K562 (cell line): Measurements from ENCODE around the gene FGGY. TPM values are rescaled to one million over a fixed set of nuclear protein-coding genes. Genes with fewer than 3 reads are reported as not detected.

Experiments used
- ATAC-seq: fragments of 200-7000 bp; cut with Tn5 transposase; 3 replicates; pipeline ENCODE4 v1.9.1; 2020; ENCODE audit warnings: moderate library complexity
- BruUV-seq: library from RNA; stranded (reverse); fragments of 400-500 nt; replicated peaks from 2 replicates; lab custom pipeline; 2021; lab: Mats Ljungman, UMichigan
- CTCF ChIA-PET: fragments of 300-600 bp; formaldehyde crosslinking; extraction: SDS; loops from one replicate; lab custom pipeline; 2021; ENCODE audit warnings: low intra/inter-chr PET ratio; lab: Yijun Ruan, JAX
- POLR2A ChIA-PET: fragments of 300-600, 350-650 bp; sonication (Branson Sonifier 250); formaldehyde crosslinking; extraction: SDS; loops from one replicate; lab custom pipeline; 2021; ENCODE audit warnings: antibody characterized with exemption, inconsistent platforms; lab: Yijun Ruan, JAX
- DNase-seq, 4 experiments: peaks; one replicate each; pipeline versions ENCODE4 v3.0.0 to v3.0.0-alpha.2; 2011 to 2018; ENCODE audit warnings: low spot score in 3 of 4, mixed read lengths in 3 of 4; ENCODE audit errors: extremely low read depth in 1 of 4
- FAIRE-seq: peaks from 2 replicates; lab custom pipeline; 2011; peaks lifted over from hg19 to GRCh38; lab: Jason Lieb, UNC
- H2AFZ ChIP-seq: 2 replicates; pipeline ENCODE4 v1.6.0; 2011; ENCODE audit warnings: low read depth, low read length, control low read depth, inconsistent platforms
- H3K27ac ChIP-seq: fragments of 200-600 bp; 3 replicates; pipeline ENCODE4 v1.8.0; 2011; ENCODE audit warnings: low read depth, mild to moderate bottlenecking, control low read depth, inconsistent platforms, low read length, moderate library complexity, mixed read lengths; ENCODE audit errors: extremely low read depth
- H3K27me3 ChIP-seq, 2 experiments: fragments of 300-600 bp in 1 of 2; 2 replicates in 1 of 2; 3 replicates in 1 of 2; pipeline versions ENCODE4 v1.6.0 to v1.8.0; 2011; ENCODE audit warnings: inconsistent platforms in 2 of 2, low read length in 2 of 2, mild to moderate bottlenecking in 1 of 2, mixed read lengths in 1 of 2, moderate library complexity in 1 of 2; ENCODE audit not compliant: control insufficient read depth in 2 of 2, insufficient read depth in 2 of 2
- H3K36me3 ChIP-seq: fragments of 300-600 bp; 3 replicates; pipeline ENCODE4 v1.8.0; 2011; ENCODE audit warnings: mild to moderate bottlenecking, low read length, inconsistent platforms; ENCODE audit not compliant: control insufficient read depth, insufficient read depth
- H3K4me1 ChIP-seq, 2 experiments: fragments of 200-600 bp in 1 of 2; replicated peaks in 1 of 2; 2 replicates in 1 of 2; 3 replicates in 1 of 2; pipeline versions ENCODE4 v1.5.1 to v1.8.0; 2011; ENCODE audit warnings: inconsistent platforms in 2 of 2, low read length in 2 of 2, mild to moderate bottlenecking in 1 of 2, mixed read lengths in 1 of 2, moderate library complexity in 1 of 2; ENCODE audit not compliant: control insufficient read depth in 2 of 2, insufficient read depth in 2 of 2
- H3K4me2 ChIP-seq: 2 replicates; pipeline ENCODE4 v1.6.1; 2011; ENCODE audit warnings: low read length, control low read depth, inconsistent platforms, mixed read lengths; ENCODE audit not compliant: insufficient read depth
- H3K4me3 ChIP-seq: fragments of 200-600 bp; sonication (generic), shearing (Covaris generic); 2 replicates; pipeline ENCODE4 v1.5.1; 2016; ENCODE audit warnings: control low read depth, inconsistent platforms
- H3K79me2 ChIP-seq: fragments of 200-600 bp; 3 replicates; pipeline ENCODE4 v1.8.0; 2011; ENCODE audit warnings: low read length, inconsistent platforms; ENCODE audit not compliant: control insufficient read depth, insufficient read depth
- H3K9ac ChIP-seq, 2 experiments: 2 replicates each; pipeline versions ENCODE4 v1.6.0 to v1.6.1; 2011; ENCODE audit warnings: low read depth in 2 of 2, low read length in 2 of 2, control low read depth in 1 of 2, inconsistent platforms in 1 of 2, mild to moderate bottlenecking in 1 of 2, mixed read lengths in 1 of 2; ENCODE audit not compliant: insufficient read depth in 1 of 2
- H3K9me1 ChIP-seq: one replicate; pipeline ENCODE4 v1.6.0; 2011; ENCODE audit warnings: inconsistent platforms, mild to moderate bottlenecking, low read length, moderate library complexity; ENCODE audit not compliant: control insufficient read depth, insufficient read depth
- H3K9me3 ChIP-seq: replicated peaks from 2 replicates; pipeline ENCODE4 v1.5.1; 2011; ENCODE audit warnings: low read depth, low read length, inconsistent platforms; ENCODE audit not compliant: control insufficient read depth, insufficient read depth
- H4K20me1 ChIP-seq: replicated peaks from 2 replicates; pipeline ENCODE4 v1.6.1; 2011; ENCODE audit warnings: low read length, inconsistent platforms, mixed read lengths; ENCODE audit not compliant: control insufficient read depth, insufficient read depth
- CREB1 ChIP-seq, 2 experiments: sonication (generic) in 1 of 2; formaldehyde crosslinking in 1 of 2; IDR thresholded peaks; 2 replicates each; pipeline versions ENCODE4 v1.6.1 to v1.8.0; 2012 to 2022; ENCODE audit warnings: inconsistent platforms in 1 of 2, mild to moderate bottlenecking in 1 of 2, missing genetic modification reagents in 1 of 2, moderate library complexity in 1 of 2
- IFI16 ChIP-seq: fragments of 250-450 bp; sonication (Bioruptor Pico); IDR thresholded peaks from 2 replicates; pipeline ENCODE4 v2.1.2; 2022; ENCODE audit warnings: mild to moderate bottlenecking, inconsistent platforms
- POLR2AphosphoS5 ChIP-seq: IDR thresholded peaks from 2 replicates; pipeline ENCODE4 v1.6.1; 2011; ENCODE audit warnings: mild to moderate bottlenecking, low read depth, low read length, moderate library complexity; ENCODE audit not compliant: control insufficient read depth, insufficient read depth
- RBM15 ChIP-seq: fragments of 200-400 bp; formaldehyde crosslinking; IDR thresholded peaks from 2 replicates; pipeline ENCODE4 v1.6.1; 2018; ENCODE audit warnings: mild to moderate bottlenecking, low read length, moderate library complexity; ENCODE audit not compliant: insufficient read depth
- STAG1 ChIP-seq: sonication (generic); formaldehyde crosslinking; IDR thresholded peaks from 2 replicates; pipeline ENCODE4 v1.5.0; 2020; ENCODE audit warnings: missing genetic modification reagents, borderline replicate concordance
- TGIF2 ChIP-seq: sonication (generic); formaldehyde crosslinking; IDR thresholded peaks from 2 replicates; pipeline ENCODE4 v1.8.1; 2022; ENCODE audit warnings: mild to moderate bottlenecking, missing genetic modification reagents, moderate library complexity
- WGBS: fragments of 100-300 bp; shearing (Covaris generic); methylation state at CpG from one replicate; pipeline ENCODE4 v1.1.6; 2016; ENCODE audit warnings: low coverage, mixed read lengths; ENCODE audit not compliant: insufficient coverage; ENCODE audit errors: missing lambda C conversion rate; 5-methylcytosine and 5-hydroxymethylcytosine counted together
- in situ Hi-C: fragments of 300-500 bp; cut with MboI; formaldehyde crosslinking; loops from 4 replicates; pipeline ENCODE4 v1.15.0; 2018; ENCODE audit warnings: inconsistent platforms, mixed read lengths
- intact Hi-C: fragments of 100-400 bp; cut with micrococcal nuclease; formaldehyde crosslinking; loops from 2 replicates; pipeline ENCODE4 v1.14.2; 2022
- polyA plus RNA-seq, 8 experiments: library from polyadenylated mRNA; depleted of rRNA in 4 of 8; stranded (reverse) in 5 of 8; unstranded in 3 of 8; fragments of >200 nt; fragmentation: Nextera tagmentation in 2 of 8; fragmentation: Illumina TruSeq in 1 of 8; extraction: Ambion mirVana in 2 of 8; extraction: Trizol in 1 of 8; gene quantifications; 2 replicates each; pipeline versions ENCODE4 v1.2.1 to v1.2.3, GENCODE V29; 2011 to 2014; ENCODE audit warnings: inconsistent platforms in 1 of 8, missing spikeins in 1 of 8
- total RNA-seq, 7 experiments: library from RNA; depleted of rRNA in 6 of 7; stranded (reverse); fragments of >200 nt in 6 of 7; fragmentation: Illumina TruSeq in 2 of 7; extraction: Trizol in 2 of 7; gene quantifications; 2 replicates each; pipeline versions ENCODE4 v1.2.1 to v1.2.3, GENCODE V29; 2011 to 2021; ENCODE audit warnings: low replicate concordance in 1 of 7
- TF ChIP-seq, protein P1 (sequence below): sonication (generic); formaldehyde crosslinking; IDR thresholded peaks from 2 replicates; pipeline ENCODE4 v1.8.0; 2022; ENCODE audit warnings: missing genetic modification reagents, mild to moderate bottlenecking, moderate library complexity, borderline replicate concordance
- TF ChIP-seq, protein P2 (sequence below): sonication (generic); formaldehyde crosslinking; IDR thresholded peaks from 2 replicates; pipeline ENCODE4 v1.8.0; 2023; ENCODE audit warnings: mild to moderate bottlenecking, missing genetic modification reagents
- TF ChIP-seq, protein P3 (sequence below): IDR thresholded peaks from 2 replicates; pipeline ENCODE4 v1.6.1; 2011; ENCODE audit not compliant: insufficient read length; ENCODE audit errors: extremely low read depth
- TF ChIP-seq, protein P4 (sequence below): fragments of 250-450 bp; sonication (Bioruptor Pico); IDR thresholded peaks from 2 replicates; pipeline ENCODE4 v1.4.0; 2020

FGGY gene
- total and polyA plus RNA-seq, 9 of the 15 experiments (the other 6 are each of a cell fraction or from before 2014, with no cell fraction given), result 9.7 to 19.2 (median 12.6) TPM

DNA sequence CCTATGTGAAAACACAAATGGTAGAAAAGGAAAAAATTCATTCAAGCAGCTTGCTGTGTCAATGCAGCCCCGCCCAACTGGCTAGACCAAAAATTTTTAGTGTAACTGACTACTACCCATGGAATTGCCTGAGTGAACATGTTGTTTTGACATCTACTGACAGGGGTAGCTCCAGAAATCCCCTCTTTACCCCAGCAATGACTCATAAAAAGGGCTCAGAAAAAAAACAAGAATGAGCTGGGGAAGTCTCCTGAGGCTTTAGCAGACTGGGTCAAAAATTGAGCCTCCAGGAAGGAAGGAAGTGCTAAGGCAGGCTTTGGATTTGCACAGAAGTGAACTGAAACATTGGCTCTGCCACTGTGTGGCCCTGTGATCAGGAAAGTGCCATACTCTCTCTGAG is 24.4 kb upstream of the FGGY start:
- ATAC-seq, result no peak
- H4K20me1 ChIP-seq, result no peaks in the 10 kb centered on the region
- H3K9me1 ChIP-seq, result no peaks in the 10 kb centered on the region
- H3K36me3 ChIP-seq, result no peaks in the 10 kb centered on the region
- BruUV-seq, result no TSS peak
- H3K9ac ChIP-seq, result no peak overlapping the region
- H3K27ac ChIP-seq, result no peak overlapping the region
- H3K27me3 ChIP-seq, result 0 out of 5 replicates have a peak, but pooled peaks cover 0 to 4% of the 10 kb centered on the region in 2 experiments
- no peak for FAIRE-seq
- in situ Hi-C loops (no loop called here), intact Hi-C loops (loop anchor here (2.0 kb wide), 1 partner anchor 70 kb away; no protein-coding TSS in a partner anchor)
- CTCF ChIA-PET, result no interaction called here
- no peaks in the 10 kb centered on the region for H3K4me1 ChIP-seq
- H2AFZ ChIP-seq, result no peak overlapping the region
- no peaks in the 10 kb centered on the region for H3K79me2 ChIP-seq
- 0% methylated on average over 1 of the region's 1 CpG for WGBS
- no peak overlapping the region for H3K4me2 ChIP-seq
- no peaks in the 10 kb centered on the region for H3K9me3 ChIP-seq
- no peak overlapping the region for H3K4me3 ChIP-seq
- DNase-seq, result no peak
- POLR2A ChIA-PET, result interaction anchor here (0.5 to 0.9 kb wide), 2 partner anchors 59 to 167 kb away, joined by 3 read pairs; no protein-coding TSS in a partner anchor
- TF ChIP-seq, protein P1, sequence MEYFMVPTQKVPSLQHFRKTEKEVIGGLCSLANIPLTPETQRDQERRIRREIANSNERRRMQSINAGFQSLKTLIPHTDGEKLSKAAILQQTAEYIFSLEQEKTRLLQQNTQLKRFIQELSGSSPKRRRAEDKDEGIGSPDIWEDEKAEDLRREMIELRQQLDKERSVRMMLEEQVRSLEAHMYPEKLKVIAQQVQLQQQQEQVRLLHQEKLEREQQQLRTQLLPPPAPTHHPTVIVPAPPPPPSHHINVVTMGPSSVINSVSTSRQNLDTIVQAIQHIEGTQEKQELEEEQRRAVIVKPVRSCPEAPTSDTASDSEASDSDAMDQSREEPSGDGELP, result no peak
- TF ChIP-seq, protein P2, sequence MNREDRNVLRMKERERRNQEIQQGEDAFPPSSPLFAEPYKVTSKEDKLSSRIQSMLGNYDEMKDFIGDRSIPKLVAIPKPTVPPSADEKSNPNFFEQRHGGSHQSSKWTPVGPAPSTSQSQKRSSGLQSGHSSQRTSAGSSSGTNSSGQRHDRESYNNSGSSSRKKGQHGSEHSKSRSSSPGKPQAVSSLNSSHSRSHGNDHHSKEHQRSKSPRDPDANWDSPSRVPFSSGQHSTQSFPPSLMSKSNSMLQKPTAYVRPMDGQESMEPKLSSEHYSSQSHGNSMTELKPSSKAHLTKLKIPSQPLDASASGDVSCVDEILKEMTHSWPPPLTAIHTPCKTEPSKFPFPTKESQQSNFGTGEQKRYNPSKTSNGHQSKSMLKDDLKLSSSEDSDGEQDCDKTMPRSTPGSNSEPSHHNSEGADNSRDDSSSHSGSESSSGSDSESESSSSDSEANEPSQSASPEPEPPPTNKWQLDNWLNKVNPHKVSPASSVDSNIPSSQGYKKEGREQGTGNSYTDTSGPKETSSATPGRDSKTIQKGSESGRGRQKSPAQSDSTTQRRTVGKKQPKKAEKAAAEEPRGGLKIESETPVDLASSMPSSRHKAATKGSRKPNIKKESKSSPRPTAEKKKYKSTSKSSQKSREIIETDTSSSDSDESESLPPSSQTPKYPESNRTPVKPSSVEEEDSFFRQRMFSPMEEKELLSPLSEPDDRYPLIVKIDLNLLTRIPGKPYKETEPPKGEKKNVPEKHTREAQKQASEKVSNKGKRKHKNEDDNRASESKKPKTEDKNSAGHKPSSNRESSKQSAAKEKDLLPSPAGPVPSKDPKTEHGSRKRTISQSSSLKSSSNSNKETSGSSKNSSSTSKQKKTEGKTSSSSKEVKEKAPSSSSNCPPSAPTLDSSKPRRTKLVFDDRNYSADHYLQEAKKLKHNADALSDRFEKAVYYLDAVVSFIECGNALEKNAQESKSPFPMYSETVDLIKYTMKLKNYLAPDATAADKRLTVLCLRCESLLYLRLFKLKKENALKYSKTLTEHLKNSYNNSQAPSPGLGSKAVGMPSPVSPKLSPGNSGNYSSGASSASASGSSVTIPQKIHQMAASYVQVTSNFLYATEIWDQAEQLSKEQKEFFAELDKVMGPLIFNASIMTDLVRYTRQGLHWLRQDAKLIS (CRISPR knock-in tag), result no peak
- TF ChIP-seq TGIF2 (no peak), RBM15 (no peak), CREB1 (IDR thresholded peaks at IDR 0.05) (no peak), CREB1 (CRISPR knock-in tag; IDR thresholded peaks at IDR 0.05) (no peak), POLR2AphosphoS5 (no peak), STAG1 (CRISPR knock-in tag) (no peak), IFI16 (no peak)
- TF ChIP-seq, protein P3, sequence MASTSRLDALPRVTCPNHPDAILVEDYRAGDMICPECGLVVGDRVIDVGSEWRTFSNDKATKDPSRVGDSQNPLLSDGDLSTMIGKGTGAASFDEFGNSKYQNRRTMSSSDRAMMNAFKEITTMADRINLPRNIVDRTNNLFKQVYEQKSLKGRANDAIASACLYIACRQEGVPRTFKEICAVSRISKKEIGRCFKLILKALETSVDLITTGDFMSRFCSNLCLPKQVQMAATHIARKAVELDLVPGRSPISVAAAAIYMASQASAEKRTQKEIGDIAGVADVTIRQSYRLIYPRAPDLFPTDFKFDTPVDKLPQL, result no peak
- TF ChIP-seq, protein P4, sequence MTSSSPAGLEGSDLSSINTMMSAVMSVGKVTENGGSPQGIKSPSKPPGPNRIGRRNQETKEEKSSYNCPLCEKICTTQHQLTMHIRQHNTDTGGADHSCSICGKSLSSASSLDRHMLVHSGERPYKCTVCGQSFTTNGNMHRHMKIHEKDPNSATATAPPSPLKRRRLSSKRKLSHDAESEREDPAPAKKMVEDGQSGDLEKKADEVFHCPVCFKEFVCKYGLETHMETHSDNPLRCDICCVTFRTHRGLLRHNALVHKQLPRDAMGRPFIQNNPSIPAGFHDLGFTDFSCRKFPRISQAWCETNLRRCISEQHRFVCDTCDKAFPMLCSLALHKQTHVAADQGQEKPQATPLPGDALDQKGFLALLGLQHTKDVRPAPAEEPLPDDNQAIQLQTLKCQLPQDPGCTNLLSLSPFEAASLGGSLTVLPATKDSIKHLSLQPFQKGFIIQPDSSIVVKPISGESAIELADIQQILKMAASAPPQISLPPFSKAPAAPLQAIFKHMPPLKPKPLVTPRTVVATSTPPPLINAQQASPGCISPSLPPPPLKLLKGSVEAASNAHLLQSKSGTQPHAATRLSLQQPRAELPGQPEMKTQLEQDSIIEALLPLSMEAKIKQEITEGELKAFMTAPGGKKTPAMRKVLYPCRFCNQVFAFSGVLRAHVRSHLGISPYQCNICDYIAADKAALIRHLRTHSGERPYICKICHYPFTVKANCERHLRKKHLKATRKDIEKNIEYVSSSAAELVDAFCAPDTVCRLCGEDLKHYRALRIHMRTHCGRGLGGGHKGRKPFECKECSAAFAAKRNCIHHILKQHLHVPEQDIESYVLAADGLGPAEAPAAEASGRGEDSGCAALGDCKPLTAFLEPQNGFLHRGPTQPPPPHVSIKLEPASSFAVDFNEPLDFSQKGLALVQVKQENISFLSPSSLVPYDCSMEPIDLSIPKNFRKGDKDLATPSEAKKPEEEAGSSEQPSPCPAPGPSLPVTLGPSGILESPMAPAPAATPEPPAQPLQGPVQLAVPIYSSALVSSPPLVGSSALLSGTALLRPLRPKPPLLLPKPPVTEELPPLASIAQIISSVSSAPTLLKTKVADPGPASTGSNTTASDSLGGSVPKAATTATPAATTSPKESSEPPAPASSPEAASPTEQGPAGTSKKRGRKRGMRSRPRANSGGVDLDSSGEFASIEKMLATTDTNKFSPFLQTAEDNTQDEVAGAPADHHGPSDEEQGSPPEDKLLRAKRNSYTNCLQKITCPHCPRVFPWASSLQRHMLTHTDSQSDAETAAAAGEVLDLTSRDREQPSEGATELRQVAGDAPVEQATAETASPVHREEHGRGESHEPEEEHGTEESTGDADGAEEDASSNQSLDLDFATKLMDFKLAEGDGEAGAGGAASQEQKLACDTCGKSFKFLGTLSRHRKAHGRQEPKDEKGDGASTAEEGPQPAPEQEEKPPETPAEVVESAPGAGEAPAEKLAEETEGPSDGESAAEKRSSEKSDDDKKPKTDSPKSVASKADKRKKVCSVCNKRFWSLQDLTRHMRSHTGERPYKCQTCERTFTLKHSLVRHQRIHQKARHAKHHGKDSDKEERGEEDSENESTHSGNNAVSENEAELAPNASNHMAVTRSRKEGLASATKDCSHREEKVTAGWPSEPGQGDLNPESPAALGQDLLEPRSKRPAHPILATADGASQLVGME (CRISPR knock-in tag), result no peak
